Activated T-cell treated with anti-CD3 and anti-CD28 coated beads, Interleukin-2, amount 50 U/mL, for 72 hours (primary cell): ENCODE data around the gene PRIM1. TPM values are rescaled to one million over a fixed set of nuclear protein-coding genes. Genes with fewer than 3 reads are reported as not detected.
A peak's percentile ranks its signal among the peaks of the same experiment; 100 is the strongest.

ENCODE experiments used
- ATAC-seq, 2 donors: fragments of 150-1000 bp; cut with Tn5 transposase; replicated peaks in 1 of 2; 2 replicates each; pipeline ENCODE4 v1.10.0; 2021; ENCODE audit warnings: moderate library complexity in 2 of 2, mild to moderate bottlenecking in 1 of 2
- DNase-seq, 2 donors: peaks; one replicate each; pipeline ENCODE4 v3.0.0; 2021 to 2022; ENCODE audit warnings: mixed read lengths in 1 of 2
- H3K27ac Mint-ChIP-seq: one replicate; pipeline ENCODE4 v1.8.0; 2022; ENCODE audit warnings: mild to moderate bottlenecking, moderate library complexity, mixed read lengths
- H3K27me3 Mint-ChIP-seq: one replicate; pipeline ENCODE4 v1.8.0; 2022; ENCODE audit warnings: low read depth, mixed read lengths
- H3K36me3 Mint-ChIP-seq, 2 donors: one replicate each; pipeline ENCODE4 v1.8.0; 2022; ENCODE audit warnings: mixed read lengths in 2 of 2, mild to moderate bottlenecking in 1 of 2; ENCODE audit not compliant: insufficient read depth in 2 of 2
- H3K4me1 Mint-ChIP-seq: one replicate; pipeline ENCODE4 v1.8.0; 2022; ENCODE audit warnings: low read depth, mixed read lengths
- H3K4me3 Mint-ChIP-seq, 2 donors: one replicate each; pipeline ENCODE4 v1.8.0; 2022; ENCODE audit warnings: mild to moderate bottlenecking in 2 of 2, mixed read lengths in 2 of 2, moderate library complexity in 2 of 2
- H3K9me3 Mint-ChIP-seq, 2 donors: one replicate each; pipeline ENCODE4 v1.8.0; 2022; ENCODE audit warnings: mixed read lengths in 2 of 2
- total RNA-seq, 2 donors: library from RNA; stranded (reverse); gene quantifications; one replicate each; pipeline ENCODE4 v1.2.3, GENCODE V29; 2022

Gene PRIM1
- total RNA-seq, 2 donors from 2014 or later, result 84.5 to 96.4 TPM

GRCh38 chr12:56699020-56699661 is 53.0 kb downstream of the PRIM1 start:
- Mint-ChIP-seq H3K36me3 (no peaks in the 10 kb centered on the region), H3K27ac (no peak overlapping the region), H3K9me3 (no peaks in the 10 kb centered on the region), H3K27me3 (no peaks in the 10 kb centered on the region), H3K4me1 (peaks cover 9% of the 10 kb centered on the region), H3K4me3 (no peak overlapping the region)
- DNase-seq (no peak), ATAC-seq (no peak)

- no peak overlapping the region for H3K4me3 Mint-ChIP-seq
- DNase-seq (no peak), ATAC-seq (no peak)
- H3K36me3 Mint-ChIP-seq, result no peaks in the 10 kb centered on the region
- H3K27ac Mint-ChIP-seq, result peak overlapping the region; percentile 2
- no peaks in the 10 kb centered on the region for H3K27me3 Mint-ChIP-seq
- H3K9me3 Mint-ChIP-seq, result no peaks in the 10 kb centered on the region
- H3K4me1 Mint-ChIP-seq, result peaks cover 2% of the 10 kb centered on the region
Observed at GRCh38 chr12:56695327-56696101, 56.6 kb downstream of the PRIM1 start.

- Mint-ChIP-seq H3K4me3 (no peak overlapping the region), H3K27ac (no peak overlapping the region), H3K9me3 (no peaks in the 10 kb centered on the region), H3K36me3 (no peaks in the 10 kb centered on the region), H3K4me1 (peaks cover 4% of the 10 kb centered on the region), H3K27me3 (no peaks in the 10 kb centered on the region)
- DNase-seq, result no peak
- ATAC-seq, result no peak
Observed at GRCh38 chr12:56694161-56694560, 58.0 kb downstream of the PRIM1 start.

GRCh38 chr12:56688846-56689109 is 63.3 kb downstream of the PRIM1 start:
- H3K27me3 Mint-ChIP-seq, result no peaks in the 10 kb centered on the region
- peaks cover 11 to 32% of the 10 kb centered on the region in 2 donors for H3K36me3 Mint-ChIP-seq
- peak overlapping the region; percentile 96 for H3K27ac Mint-ChIP-seq
- no peak for ATAC-seq
- H3K4me1 Mint-ChIP-seq, result peaks cover 34% of the 10 kb centered on the region
- no peak for DNase-seq
- H3K9me3 Mint-ChIP-seq, result no peaks in the 10 kb centered on the region
- H3K4me3 Mint-ChIP-seq, result peak overlapping the region; percentile 95 to 99

GRCh38 chr12:56688129-56688845 is 63.8 kb downstream of the PRIM1 start, which contains the start of gene PTGES3:
Gene PTGES3 (minus strand): TSS chr12:56688284. CDS start chr12:56687999, 285 bp downstream.
- peak within 1 kb of the TSS; percentile 98 for H3K27ac Mint-ChIP-seq
- H3K27me3 Mint-ChIP-seq, result no peaks in the 10 kb centered on the region
- ATAC-seq, result peak; percentile 83 to 84
- peak within 1 kb of the TSS; percentile 95 to 99 for H3K4me3 Mint-ChIP-seq
- H3K36me3 Mint-ChIP-seq, result peaks cover 11 to 32% of the 10 kb centered on the region in 2 donors
- no peaks in the 10 kb centered on the region for H3K9me3 Mint-ChIP-seq
- peaks cover 39% of the 10 kb centered on the region for H3K4me1 Mint-ChIP-seq
- DNase-seq, result peak; percentile 98 to 99

- Mint-ChIP-seq H3K36me3 (peaks cover 11 to 32% of the 10 kb centered on the region in 2 donors), H3K4me1 (peaks cover 46% of the 10 kb centered on the region), H3K27me3 (no peaks in the 10 kb centered on the region), H3K4me3 (peak overlapping the region; percentile 95 to 99), H3K9me3 (no peaks in the 10 kb centered on the region), H3K27ac (peak overlapping the region; percentile 98)
- ATAC-seq (peak; percentile 12 to 55), DNase-seq (peak; percentile 56 to 60)
Observed at GRCh38 chr12:56687223-56688128, 64.6 kb downstream of the PRIM1 start.

- no peaks in the 10 kb centered on the region for H3K27me3 Mint-ChIP-seq
Observed at GRCh38 chr12:56684745-56685359, 67.3 kb downstream of the PRIM1 start.

GRCh38 chr12:56682323-56682722 is 69.8 kb downstream of the PRIM1 start:
- H3K27me3 Mint-ChIP-seq, result no peaks in the 10 kb centered on the region
- no peak for DNase-seq
- H3K4me1 Mint-ChIP-seq, result peaks cover 82% of the 10 kb centered on the region
- H3K36me3 Mint-ChIP-seq, result peaks cover 8 to 44% of the 10 kb centered on the region in 2 donors
- no peaks in the 10 kb centered on the region for H3K9me3 Mint-ChIP-seq
- peak overlapping the region; percentile 98 for H3K27ac Mint-ChIP-seq
- no peak for ATAC-seq
- H3K4me3 Mint-ChIP-seq, result peak overlapping the region; percentile 57 to 99

More at GRCh38 chr12:56684745-56685359, 67.3 kb downstream of the PRIM1 start:
- Mint-ChIP-seq H3K36me3 (peaks cover 12 to 46% of the 10 kb centered on the region in 2 donors), H3K27ac (peak overlapping the region; percentile 98), H3K4me1 (peaks cover 68% of the 10 kb centered on the region), H3K9me3 (no peaks in the 10 kb centered on the region), H3K4me3 (peak overlapping the region; percentile 95 to 99)
- DNase-seq, result no peak
- no peak for ATAC-seq

Other genes with a start within 250 kb of the PRIM1 start
- gene RBMS2, start 230.5 kb downstream of the PRIM1 start, total RNA-seq, result 10 to 100 TPM in 1 of 2 donors, 1 to 10 TPM in 1; 7.9 to 12.7 TPM
- gene BAZ2A, start 122.0 kb downstream of the PRIM1 start, total RNA-seq, result 100 to 1,000 TPM; 128 to 154 TPM
- 100 to 1,000 TPM; 661 to 679 TPM for gene ATP5F1B, start 106.3 kb downstream of the PRIM1 start, total RNA-seq
- 100 to 1,000 TPM; 166 to 192 TPM for gene PTGES3, start 64.0 kb downstream of the PRIM1 start, total RNA-seq
- gene NACA, start 27.0 kb downstream of the PRIM1 start, total RNA-seq, result 100 to 1,000 TPM; 903 to 922 TPM
- gene HSD17B6, start 11.0 kb upstream of the PRIM1 start, total RNA-seq, result 1 to 10 TPM; 6.6 to 7.3 TPM
- under 1 TPM in 1 of 2 donors, not detected in 1; 0.14 TPM for gene SDR9C7, start 182.1 kb upstream of the PRIM1 start, total RNA-seq
- 1 to 10 TPM; 1.5 to 2.1 TPM for gene RDH16, start 205.3 kb upstream of the PRIM1 start, total RNA-seq